MG63 (cell line): ENCODE data around the gene SLC16A13. TPM values are rescaled to one million over a fixed set of nuclear protein-coding genes. Genes with fewer than 3 reads are reported as not detected.
"Not testable (repeated sequence)": the region's sequence is repeated elsewhere in the genome, so short reads cannot be mapped to it uniquely, and the experiment has no call there.

Experiments
- DNase-seq: peaks from one replicate; pipeline ENCODE4 v3.0.0-alpha.2; 2020
- H3K27me3 ChIP-seq: fragments of 250-450 bp; sonication (Bioruptor Pico); 2 replicates; pipeline ENCODE4 v1.5.1; 2020; ENCODE audit warnings: mild to moderate bottlenecking, moderate library complexity
- H3K36me3 ChIP-seq: fragments of 250-450 bp; sonication (Bioruptor Pico); 2 replicates; pipeline ENCODE4 v1.5.1; 2020; ENCODE audit warnings: mild to moderate bottlenecking, moderate library complexity
- H3K4me3 ChIP-seq: fragments of 250-450 bp; sonication (Bioruptor Pico); 2 replicates; pipeline ENCODE4 v1.5.1; 2020; ENCODE audit warnings: mild to moderate bottlenecking, moderate library complexity
- H3K9me3 ChIP-seq: fragments of 250-450 bp; sonication (Bioruptor Pico); 2 replicates; pipeline ENCODE4 v1.5.1; 2020; ENCODE audit warnings: mild to moderate bottlenecking, moderate library complexity
- total RNA-seq: library from RNA; depleted of rRNA; stranded (reverse); fragments of >200 nt; shearing (Covaris generic); gene quantifications from 2 replicates; pipeline ENCODE4 v1.2.3, GENCODE V29; 2014; ENCODE audit warnings: low replicate concordance; rRNA removed

Gene SLC16A13, protein sequence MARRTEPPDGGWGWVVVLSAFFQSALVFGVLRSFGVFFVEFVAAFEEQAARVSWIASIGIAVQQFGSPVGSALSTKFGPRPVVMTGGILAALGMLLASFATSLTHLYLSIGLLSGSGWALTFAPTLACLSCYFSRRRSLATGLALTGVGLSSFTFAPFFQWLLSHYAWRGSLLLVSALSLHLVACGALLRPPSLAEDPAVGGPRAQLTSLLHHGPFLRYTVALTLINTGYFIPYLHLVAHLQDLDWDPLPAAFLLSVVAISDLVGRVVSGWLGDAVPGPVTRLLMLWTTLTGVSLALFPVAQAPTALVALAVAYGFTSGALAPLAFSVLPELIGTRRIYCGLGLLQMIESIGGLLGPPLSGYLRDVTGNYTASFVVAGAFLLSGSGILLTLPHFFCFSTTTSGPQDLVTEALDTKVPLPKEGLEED
- 0.96 and 1.1 TPM in 2 replicates for total RNA-seq

DNA sequence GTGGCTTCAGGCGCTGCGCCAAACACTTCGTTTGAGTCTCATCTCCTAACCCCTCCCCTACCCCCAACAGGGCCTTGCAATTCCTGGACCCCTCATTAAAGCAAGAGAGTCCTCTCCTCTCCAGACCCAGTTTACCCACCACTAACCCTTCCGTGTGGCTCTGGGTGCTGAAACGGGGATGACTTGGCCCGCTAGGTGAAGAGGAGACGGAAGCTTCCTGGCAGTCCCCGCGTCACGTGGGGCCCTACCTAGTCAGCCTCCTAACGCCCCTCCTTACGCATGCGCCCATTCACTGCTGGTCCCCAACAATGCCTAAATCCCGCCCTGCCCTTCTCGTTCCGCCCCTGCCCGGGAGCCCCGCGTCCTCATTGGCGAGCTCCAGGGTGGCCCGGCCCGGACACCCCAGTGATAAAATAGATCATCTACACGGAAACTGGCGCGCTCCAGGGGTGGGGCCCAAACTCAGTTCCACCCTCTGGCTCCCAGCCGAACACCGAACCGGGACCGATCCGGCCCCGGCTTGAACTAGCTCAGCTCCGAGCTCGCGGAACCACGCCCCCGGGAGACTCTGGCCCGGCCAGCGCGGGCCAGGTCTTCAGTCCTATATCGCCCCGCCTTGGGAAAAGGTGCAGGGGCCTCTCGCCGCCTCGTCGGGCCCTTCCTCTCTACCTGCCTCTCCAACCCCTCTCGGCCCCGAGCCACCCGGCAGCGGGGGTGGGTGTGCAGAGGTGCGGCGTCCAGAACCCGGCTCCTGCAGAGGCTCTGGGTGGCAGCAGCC, at the start of gene SLC16A13:
Gene SLC16A13 (plus strand): TSS at position 425 of the 778 bp plus-strand sequence. CDS start 368 bp downstream, outside the sequence.
- Histone ChIP-seq H3K36me3 (no peaks in the 10 kb centered on the region), H3K27me3 (no peaks in the 10 kb centered on the region), H3K4me3 (peak within 1 kb of the TSS; percentile 61), H3K9me3 (no peaks in the 10 kb centered on the region)
- peak; percentile 93 for DNase-seq

- no peak for DNase-seq
- Histone ChIP-seq H3K36me3 (no peaks in the 10 kb centered on the region), H3K4me3 (no peak overlapping the region), H3K9me3 (no peaks in the 10 kb centered on the region), H3K27me3 (no peaks in the 10 kb centered on the region)
These were observed 49.1 kb upstream of the SLC16A13 start for GRCh38 chr17:6986676-6987075.

- H3K36me3 ChIP-seq = no peaks in the 10 kb centered on the region
- no peaks in the 10 kb centered on the region for H3K27me3 ChIP-seq
- DNase-seq = no peak
These were observed 46.0 kb upstream of the SLC16A13 start for GRCh38 chr17:6989779-6990178.

DNA sequence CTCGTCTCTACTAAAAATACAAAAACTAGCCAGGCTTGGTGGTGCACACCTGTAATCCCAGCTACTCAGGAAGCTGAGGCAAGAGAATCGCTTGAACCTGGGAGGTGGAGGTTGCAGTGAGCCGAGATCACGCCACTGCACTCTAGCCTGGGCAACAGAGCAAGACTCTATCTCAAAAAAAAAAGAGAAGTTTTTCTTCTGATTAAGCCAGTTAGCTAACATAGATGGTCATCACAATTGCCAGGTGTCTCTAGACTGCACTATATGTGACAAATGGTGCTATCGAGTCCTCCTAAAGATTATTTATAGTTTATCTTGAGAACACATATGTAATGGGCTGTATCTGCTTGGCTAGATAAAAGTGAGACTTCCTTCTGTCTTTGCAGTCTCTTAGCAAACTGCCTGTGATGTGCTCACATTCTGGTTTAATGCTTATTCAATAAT, 42.2 kb upstream of the SLC16A13 start:
- H3K27me3 ChIP-seq, H3K9me3 ChIP-seq, DNase-seq, H3K4me3 ChIP-seq, H3K36me3 ChIP-seq: not testable (repeated sequence)

More at GRCh38 chr17:6989779-6990178, 46.0 kb upstream of the SLC16A13 start:
- H3K9me3 ChIP-seq = no peaks in the 10 kb centered on the region
- H3K4me3 ChIP-seq = no peak overlapping the region

DNA sequence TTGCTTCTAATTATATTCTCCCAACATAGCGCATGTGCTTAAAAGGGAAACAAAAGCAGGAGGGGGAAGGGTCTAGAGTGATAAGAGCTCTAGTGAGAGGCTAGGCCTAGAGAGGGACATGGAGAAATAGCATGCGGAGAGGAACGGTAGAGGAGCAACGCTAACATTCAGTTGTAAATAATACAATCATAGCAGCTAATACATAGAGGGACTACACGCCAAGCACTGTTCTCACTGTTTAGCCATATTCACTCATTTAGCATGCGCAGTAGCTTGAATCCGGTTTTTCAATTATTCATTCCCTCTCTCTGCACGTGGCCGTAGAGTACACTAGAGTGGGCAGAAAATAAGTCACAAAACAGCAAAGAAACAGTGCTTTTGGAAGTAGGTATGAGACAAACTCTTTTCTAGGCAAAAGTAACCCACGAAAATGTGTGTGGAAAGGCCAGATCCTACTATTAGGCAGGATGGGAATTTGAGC, 41.7 kb upstream of the SLC16A13 start:
- Histone ChIP-seq H3K4me3 (no peak overlapping the region), H3K9me3 (no peaks in the 10 kb centered on the region), H3K27me3 (no peaks in the 10 kb centered on the region), H3K36me3 (no peaks in the 10 kb centered on the region)
- DNase-seq = no peak

GRCh38 chr17:6994666-6995256, 41.1 kb upstream of the SLC16A13 start:
- Histone ChIP-seq H3K36me3 (no peaks in the 10 kb centered on the region), H3K9me3 (no peaks in the 10 kb centered on the region), H3K4me3 (no peak overlapping the region), H3K27me3 (no peaks in the 10 kb centered on the region)
- DNase-seq = no peak

DNA sequence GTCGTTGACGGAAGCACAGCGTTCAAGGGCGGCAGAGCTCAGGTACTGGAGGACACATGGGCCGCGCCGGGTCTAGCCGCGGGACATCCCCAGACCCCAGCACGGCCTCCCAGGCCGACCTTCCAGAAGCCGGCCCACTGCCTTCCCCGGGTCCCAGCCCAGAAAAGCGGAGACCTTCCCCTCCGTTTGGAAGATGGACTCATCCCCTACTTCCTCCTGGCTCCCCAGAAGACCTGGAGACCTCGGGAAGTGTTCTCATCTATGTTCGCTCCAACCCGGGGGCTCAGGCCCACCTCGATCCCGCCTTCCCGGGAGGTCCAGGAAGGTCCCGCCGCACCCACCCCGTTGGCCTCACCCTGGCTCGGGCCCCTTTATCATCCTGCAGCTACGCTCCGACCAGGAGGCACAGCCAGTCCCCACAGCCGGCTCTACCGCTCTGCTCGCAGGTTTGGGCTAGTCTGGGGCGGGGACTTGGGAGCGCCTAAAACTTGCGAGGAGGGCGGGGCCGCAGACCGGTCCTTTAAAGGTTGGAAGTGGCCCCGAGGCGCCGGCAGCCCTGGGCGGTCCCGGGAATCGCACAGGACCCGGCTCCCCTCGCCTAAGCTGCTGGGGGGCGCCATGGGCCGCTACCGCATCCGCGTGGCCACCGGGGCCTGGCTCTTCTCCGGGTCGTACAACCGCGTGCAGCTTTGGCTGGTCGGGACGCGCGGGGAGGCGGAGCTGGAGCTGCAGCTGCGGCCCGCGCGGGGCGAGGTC, 40.1 kb upstream of the SLC16A13 start, which contains the start of gene ALOX12:
Gene ALOX12 (plus strand): TSS at position 550 of the 756 bp plus-strand sequence. CDS start 69 bp downstream, at position 619.
- Histone ChIP-seq H3K36me3 (no peaks in the 10 kb centered on the region), H3K27me3 (no peaks in the 10 kb centered on the region), H3K4me3 (no peak within 1 kb of the TSS), H3K9me3 (no peaks in the 10 kb centered on the region)
- DNase-seq = no peak

DNA sequence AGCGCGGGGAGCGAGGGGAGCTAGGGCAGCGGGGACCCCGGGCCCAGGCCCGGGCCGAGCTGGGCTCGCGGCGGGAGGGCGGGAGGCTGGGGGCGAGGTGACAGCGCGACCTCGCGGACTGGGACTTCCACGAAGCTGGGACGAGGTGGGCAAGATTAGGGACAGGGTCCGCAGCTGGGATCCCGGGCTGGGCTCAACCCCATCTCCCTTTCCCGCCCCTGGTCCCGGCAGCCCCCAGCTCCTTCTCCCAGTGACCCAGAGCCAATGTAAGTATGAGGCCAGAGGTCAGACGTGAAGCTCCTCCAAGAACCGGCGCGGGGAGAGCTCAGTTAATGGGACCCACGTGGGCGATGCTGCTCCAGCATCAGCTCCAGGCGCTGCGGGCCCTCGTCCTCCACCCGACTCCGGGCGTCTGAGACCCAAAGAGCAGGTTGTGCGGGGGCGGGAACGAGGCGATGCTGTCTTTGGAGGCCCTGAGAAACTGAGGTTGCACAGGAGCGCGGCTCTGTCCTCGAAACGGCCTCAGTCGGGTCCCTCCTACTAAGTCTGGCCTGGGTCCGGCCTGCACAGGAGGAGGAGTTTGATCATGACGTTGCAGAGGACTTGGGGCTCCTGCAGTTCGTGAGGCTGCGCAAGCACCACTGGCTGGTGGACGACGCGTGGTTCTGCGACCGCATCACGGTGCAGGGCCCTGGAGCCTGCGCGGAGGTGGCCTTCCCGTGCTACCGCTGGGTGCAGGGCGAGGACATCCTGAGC, 39.4 kb upstream of the SLC16A13 start:
- Histone ChIP-seq H3K27me3 (no peaks in the 10 kb centered on the region), H3K36me3 (no peaks in the 10 kb centered on the region), H3K9me3 (no peaks in the 10 kb centered on the region), H3K4me3 (no peak overlapping the region)
- no peak for DNase-seq

GRCh38 chr17:6997171-6997570, 38.6 kb upstream of the SLC16A13 start:
- no peaks in the 10 kb centered on the region for H3K9me3 ChIP-seq
- H3K27me3 ChIP-seq = no peaks in the 10 kb centered on the region
- H3K36me3 ChIP-seq = no peaks in the 10 kb centered on the region; the same call in 1 of the 2 replicates
- no peak for DNase-seq
- no peak overlapping the region for H3K4me3 ChIP-seq

DNA sequence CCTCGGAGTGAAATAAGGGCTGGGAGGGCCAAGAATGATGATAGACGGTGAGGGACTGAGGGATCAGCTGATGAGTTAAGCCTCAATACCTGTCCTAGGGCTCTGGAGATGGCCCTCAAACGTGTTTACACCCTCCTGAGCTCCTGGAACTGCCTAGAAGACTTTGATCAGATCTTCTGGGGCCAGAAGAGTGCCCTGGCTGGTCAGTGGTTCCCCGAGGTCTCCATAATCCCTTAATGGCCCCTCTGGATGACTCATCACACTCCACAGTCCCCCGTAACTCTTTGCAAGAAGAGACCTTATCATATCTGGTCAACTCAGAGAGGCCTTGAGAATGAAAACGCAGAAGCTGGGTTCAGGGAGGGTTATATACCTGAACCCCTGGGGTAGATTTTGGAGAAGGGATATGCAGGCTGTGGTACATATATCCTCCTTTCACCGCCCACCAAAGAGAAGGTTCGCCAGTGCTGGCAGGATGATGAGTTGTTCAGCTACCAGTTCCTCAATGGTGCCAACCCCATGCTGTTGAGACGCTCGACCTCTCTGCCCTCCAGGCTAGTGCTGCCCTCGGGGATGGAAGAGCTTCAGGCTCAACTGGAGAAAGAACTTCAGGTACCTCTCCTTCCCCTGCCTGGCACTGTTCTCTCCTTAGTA, 36.8 kb upstream of the SLC16A13 start:
- no peak for DNase-seq
- H3K9me3 ChIP-seq = no peaks in the 10 kb centered on the region
- H3K36me3 ChIP-seq = no peaks in the 10 kb centered on the region; the same call in 1 of the 2 replicates
- no peaks in the 10 kb centered on the region for H3K27me3 ChIP-seq
- no peak overlapping the region for H3K4me3 ChIP-seq

- no peaks in the 10 kb centered on the region; the same call in 1 of the 2 replicates for H3K36me3 ChIP-seq
- H3K27me3 ChIP-seq = no peaks in the 10 kb centered on the region
- no peak overlapping the region for H3K4me3 ChIP-seq
- no peak for DNase-seq
- H3K9me3 ChIP-seq = no peaks in the 10 kb centered on the region
These were observed 34.4 kb upstream of the SLC16A13 start for GRCh38 chr17:7001318-7001961.

- DNase-seq = no peak
- Histone ChIP-seq H3K36me3 (no peaks in the 10 kb centered on the region; the same call in 1 of the 2 replicates), H3K27me3 (no peaks in the 10 kb centered on the region), H3K9me3 (no peaks in the 10 kb centered on the region), H3K4me3 (no peak overlapping the region)
These were observed 33.3 kb upstream of the SLC16A13 start for GRCh38 chr17:7002288-7003047.

- DNase-seq = no peak
- H3K27me3 ChIP-seq = no peaks in the 10 kb centered on the region
- H3K9me3 ChIP-seq = no peaks in the 10 kb centered on the region
These were observed 32.1 kb upstream of the SLC16A13 start for GRCh38 chr17:7003745-7004144.

More at GRCh38 chr17:7003745-7004144, 32.1 kb upstream of the SLC16A13 start:
- Histone ChIP-seq H3K4me3 (no peak overlapping the region), H3K36me3 (no peaks in the 10 kb centered on the region; the same call in 1 of the 2 replicates)
